Fibroblast of lung (primary cell): ENCODE measurements around the gene SERINC5. TPM values are rescaled to one million over a fixed set of nuclear protein-coding genes. Genes with fewer than 3 reads are reported as not detected.

Experiments
- DNase-seq, 2 donors: peaks; one replicate each; pipeline versions ENCODE4 v3.0.0 to v3.0.0-alpha.2; 2010; ENCODE audit warnings: low read depth in 2 of 2
- H2AFZ ChIP-seq: 2 replicates; pipeline ENCODE4 v1.5.1; 2012; ENCODE audit warnings: low read length, control low read depth, inconsistent platforms
- H3K27ac ChIP-seq: 2 replicates; pipeline ENCODE4 v1.5.1; 2011; ENCODE audit warnings: low read length, control low read depth; ENCODE audit not compliant: insufficient read depth
- H3K27me3 ChIP-seq: 2 replicates; pipeline ENCODE4 v1.5.1; 2011; ENCODE audit warnings: mild to moderate bottlenecking, low read length; ENCODE audit not compliant: control insufficient read depth, insufficient read depth
- H3K36me3 ChIP-seq: 2 replicates; pipeline ENCODE4 v1.5.1; 2011; ENCODE audit warnings: low read length; ENCODE audit not compliant: control insufficient read depth, insufficient read depth
- H3K4me1 ChIP-seq: 2 replicates; pipeline ENCODE4 v1.5.1; 2011; ENCODE audit warnings: low read length; ENCODE audit not compliant: control insufficient read depth, insufficient read depth; ENCODE audit errors: extremely low read depth
- H3K4me2 ChIP-seq: 2 replicates; pipeline ENCODE4 v1.5.1; 2011; ENCODE audit warnings: low read length, control low read depth; ENCODE audit not compliant: insufficient read depth; ENCODE audit errors: extremely low read depth
- H3K4me3 ChIP-seq, 4 experiments: fragments of 200-600 bp in 1 of 4; sonication (generic) in 1 of 4; replicated peaks in 1 of 4; 2 replicates each; pipeline ENCODE4 v1.5.1; 2011 to 2016; ENCODE audit warnings: low read length in 4 of 4, low read depth in 3 of 4, mild to moderate bottlenecking in 3 of 4, control low read depth in 2 of 4, inconsistent platforms in 1 of 4, mixed read lengths in 1 of 4; ENCODE audit not compliant: insufficient read depth in 1 of 4; ENCODE audit errors: control extremely low read depth in 1 of 4
- H3K79me2 ChIP-seq: 2 replicates; pipeline ENCODE4 v1.5.1; 2012; ENCODE audit warnings: mild to moderate bottlenecking, low read length, inconsistent platforms; ENCODE audit not compliant: control insufficient read depth, insufficient read depth
- H3K9ac ChIP-seq: 2 replicates; pipeline ENCODE4 v1.5.1; 2011; ENCODE audit warnings: mild to moderate bottlenecking, low read length, control low read depth; ENCODE audit not compliant: insufficient read depth
- H3K9me3 ChIP-seq: 2 replicates; pipeline ENCODE4 v1.5.1; 2012; ENCODE audit warnings: low read depth, low read length; ENCODE audit not compliant: control insufficient read depth, insufficient read depth
- H4K20me1 ChIP-seq: 2 replicates; pipeline ENCODE4 v1.5.1; 2011; ENCODE audit warnings: low read length; ENCODE audit not compliant: control insufficient read depth, insufficient read depth; ENCODE audit errors: extremely low read depth
- CTCF ChIP-seq, 2 donors: IDR thresholded peaks in 1 of 2; conservative IDR thresholded peaks in 1 of 2; 1 replicate in 1 of 2; 2 replicates in 1 of 2; pipeline ENCODE4 v1.5.1; 2011 to 2012; ENCODE audit warnings: low read length in 2 of 2, control low read depth in 1 of 2, inconsistent platforms in 1 of 2, low read depth in 1 of 2, mild to moderate bottlenecking in 1 of 2
- EZH2 ChIP-seq: IDR thresholded peaks from 2 replicates; pipeline ENCODE4 v1.5.1; 2012; ENCODE audit warnings: low read length, control low read depth, mild to moderate bottlenecking; ENCODE audit errors: missing control alignments
- polyA plus RNA-seq, 2 donors: library from polyadenylated mRNA; depleted of rRNA in 1 of 2; stranded (reverse) in 1 of 2; unstranded in 1 of 2; fragments of >200 nt; gene quantifications; 2 replicates each; pipeline ENCODE4 v1.2.1, GENCODE V29; 2011 to 2012; ENCODE audit warnings: missing spikeins in 1 of 2
- total RNA-seq: library from RNA; depleted of rRNA; stranded (reverse); fragments of >200 nt; gene quantifications from 2 replicates; pipeline ENCODE4 v1.2.1, GENCODE V29; 2014

SERINC5 gene
- total and polyA plus RNA-seq, 2 donors (not counting 1 experiment from before 2014, with no cell fraction given) = 9.5 to 10.9 TPM

- H3K4me3 ChIP-seq = no peak overlapping the region
- TF ChIP-seq CTCF (conservative IDR thresholded peaks at IDR 0.05 in 1 of 2, IDR thresholded peaks at IDR 0.05 in 1 of 2; ENCODE audit: low read depth in 1 of 2, low read length in 2 of 2) = no peak
- no peak for TF ChIP-seq EZH2
- no peaks in the 10 kb centered on the region for H3K4me1 ChIP-seq
- H4K20me1 ChIP-seq = no peaks in the 10 kb centered on the region
- H3K9me3 ChIP-seq = no peaks in the 10 kb centered on the region
- H2AFZ ChIP-seq = no peak overlapping the region
- no peak overlapping the region for H3K27ac ChIP-seq
- H3K4me2 ChIP-seq = no peak overlapping the region
- H3K36me3 ChIP-seq = no peaks in the 10 kb centered on the region
- no peaks in the 10 kb centered on the region for H3K79me2 ChIP-seq
- H3K9ac ChIP-seq = no peak overlapping the region
- DNase-seq = no peak
- no peaks in the 10 kb centered on the region for H3K27me3 ChIP-seq
Observed at GRCh38 chr5:80269991-80270438, 14.2 kb upstream of the SERINC5 start.

GRCh38 chr5:80268916-80269315, 13.1 kb upstream of the SERINC5 start:
- no peak overlapping the region for H3K4me2 ChIP-seq
- no peaks in the 10 kb centered on the region for H4K20me1 ChIP-seq
- H3K27me3 ChIP-seq = no peaks in the 10 kb centered on the region
- DNase-seq = no peak
- no peaks in the 10 kb centered on the region for H3K9me3 ChIP-seq
- H2AFZ ChIP-seq = no peak overlapping the region
- TF ChIP-seq EZH2 (no peak), CTCF (conservative IDR thresholded peaks at IDR 0.05 in 1 of 2, IDR thresholded peaks at IDR 0.05 in 1 of 2; ENCODE audit: low read depth in 1 of 2, low read length in 2 of 2) (no peak)
- no peaks in the 10 kb centered on the region for H3K79me2 ChIP-seq
- no peaks in the 10 kb centered on the region for H3K4me1 ChIP-seq
- no peaks in the 10 kb centered on the region for H3K36me3 ChIP-seq
- no peak overlapping the region for H3K9ac ChIP-seq
- H3K27ac ChIP-seq = no peak overlapping the region
- no peak overlapping the region for H3K4me3 ChIP-seq

GRCh38 chr5:80266566-80266965, 10.7 kb upstream of the SERINC5 start:
- Histone ChIP-seq H3K4me3 (no peak overlapping the region), H3K4me2 (no peak overlapping the region), H3K27ac (no peak overlapping the region), H2AFZ (no peak overlapping the region), H3K27me3 (no peaks in the 10 kb centered on the region), H3K36me3 (no peaks in the 10 kb centered on the region), H3K4me1 (no peaks in the 10 kb centered on the region), H3K9ac (no peak overlapping the region), H3K79me2 (no peaks in the 10 kb centered on the region), H4K20me1 (no peaks in the 10 kb centered on the region), H3K9me3 (no peaks in the 10 kb centered on the region)
- no peak for TF ChIP-seq EZH2
- no peak for TF ChIP-seq CTCF (conservative IDR thresholded peaks at IDR 0.05 in 1 of 2, IDR thresholded peaks at IDR 0.05 in 1 of 2; ENCODE audit: low read depth in 1 of 2, low read length in 2 of 2)
- DNase-seq = no peak
